Osteocyte (in vitro differentiated cells): ENCODE data around the gene ATP13A1. TPM values are rescaled to one million over a fixed set of nuclear protein-coding genes. Genes with fewer than 3 reads are reported as not detected.

Experiments
- DNase-seq: peaks from one replicate; pipeline ENCODE4 v3.0.0; 2021; ENCODE audit warnings: mixed read lengths; ENCODE audit not compliant: unreplicated experiment; ENCODE audit errors: extremely low spot score
- H3K27ac Mint-ChIP-seq: one replicate; pipeline ENCODE4 v1.8.0; 2021; ENCODE audit warnings: mild to moderate bottlenecking, mixed read lengths; ENCODE audit not compliant: unreplicated experiment
- H3K27me3 Mint-ChIP-seq: one replicate; pipeline ENCODE4 v1.8.0; 2021; ENCODE audit warnings: mixed read lengths; ENCODE audit not compliant: unreplicated experiment
- H3K36me3 Mint-ChIP-seq: one replicate; pipeline ENCODE4 v1.8.0; 2021; ENCODE audit warnings: mixed read lengths; ENCODE audit not compliant: unreplicated experiment
- H3K4me1 Mint-ChIP-seq: one replicate; pipeline ENCODE4 v1.8.0; 2021; ENCODE audit warnings: mixed read lengths; ENCODE audit not compliant: unreplicated experiment
- H3K4me3 Mint-ChIP-seq: one replicate; pipeline ENCODE4 v1.8.0; 2021; ENCODE audit warnings: mild to moderate bottlenecking, moderate library complexity, mixed read lengths; ENCODE audit not compliant: unreplicated experiment
- H3K9me3 Mint-ChIP-seq: one replicate; pipeline ENCODE4 v1.8.0; 2021; ENCODE audit warnings: mixed read lengths; ENCODE audit not compliant: unreplicated experiment
- total RNA-seq: library from RNA; stranded (reverse); gene quantifications from 2 replicates; pipeline ENCODE4 v1.2.1, GENCODE V29; 2021
- TF ChIP-seq, protein P1 (sequence below): fragments of 200-600 bp; sonication (generic); IDR thresholded peaks from 2 replicates; pipeline ENCODE4 v1.5.0; 2021; ENCODE audit warnings: antibody characterized with exemption, mild to moderate bottlenecking, moderate library complexity

The ATP13A1 gene
- total RNA-seq, 1 donor from 2014 or later = 67.2 TPM

DNA sequence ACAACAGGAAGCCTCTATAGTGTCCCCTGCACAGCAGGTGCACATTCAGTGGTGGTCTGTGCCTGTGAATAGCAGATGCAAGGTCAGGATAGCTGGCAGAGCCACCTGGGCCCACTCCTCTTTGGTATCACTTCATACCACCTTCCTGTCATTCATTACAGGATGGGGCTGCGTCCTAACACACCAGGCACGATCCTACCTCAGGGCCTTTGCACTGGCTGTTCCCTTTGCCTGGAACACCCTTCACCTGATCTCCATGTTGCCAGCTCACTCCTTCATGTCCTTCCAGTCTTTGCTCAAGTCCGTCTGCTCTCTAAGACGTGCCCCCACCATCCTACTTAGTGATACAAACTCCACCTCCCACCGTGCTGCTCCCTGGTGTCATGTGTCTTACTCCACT lies 30.8 kb downstream of the ATP13A1 start:
- DNase-seq = no peak
- Mint-ChIP-seq H3K27ac (no peak overlapping the region), H3K27me3 (no peaks in the 10 kb centered on the region), H3K9me3 (no peaks in the 10 kb centered on the region), H3K36me3 (peaks cover 18% of the 10 kb centered on the region), H3K4me1 (peaks cover 5% of the 10 kb centered on the region), H3K4me3 (no peak overlapping the region)
- TF ChIP-seq, protein P1, sequence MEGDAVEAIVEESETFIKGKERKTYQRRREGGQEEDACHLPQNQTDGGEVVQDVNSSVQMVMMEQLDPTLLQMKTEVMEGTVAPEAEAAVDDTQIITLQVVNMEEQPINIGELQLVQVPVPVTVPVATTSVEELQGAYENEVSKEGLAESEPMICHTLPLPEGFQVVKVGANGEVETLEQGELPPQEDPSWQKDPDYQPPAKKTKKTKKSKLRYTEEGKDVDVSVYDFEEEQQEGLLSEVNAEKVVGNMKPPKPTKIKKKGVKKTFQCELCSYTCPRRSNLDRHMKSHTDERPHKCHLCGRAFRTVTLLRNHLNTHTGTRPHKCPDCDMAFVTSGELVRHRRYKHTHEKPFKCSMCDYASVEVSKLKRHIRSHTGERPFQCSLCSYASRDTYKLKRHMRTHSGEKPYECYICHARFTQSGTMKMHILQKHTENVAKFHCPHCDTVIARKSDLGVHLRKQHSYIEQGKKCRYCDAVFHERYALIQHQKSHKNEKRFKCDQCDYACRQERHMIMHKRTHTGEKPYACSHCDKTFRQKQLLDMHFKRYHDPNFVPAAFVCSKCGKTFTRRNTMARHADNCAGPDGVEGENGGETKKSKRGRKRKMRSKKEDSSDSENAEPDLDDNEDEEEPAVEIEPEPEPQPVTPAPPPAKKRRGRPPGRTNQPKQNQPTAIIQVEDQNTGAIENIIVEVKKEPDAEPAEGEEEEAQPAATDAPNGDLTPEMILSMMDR = no peak

DNA sequence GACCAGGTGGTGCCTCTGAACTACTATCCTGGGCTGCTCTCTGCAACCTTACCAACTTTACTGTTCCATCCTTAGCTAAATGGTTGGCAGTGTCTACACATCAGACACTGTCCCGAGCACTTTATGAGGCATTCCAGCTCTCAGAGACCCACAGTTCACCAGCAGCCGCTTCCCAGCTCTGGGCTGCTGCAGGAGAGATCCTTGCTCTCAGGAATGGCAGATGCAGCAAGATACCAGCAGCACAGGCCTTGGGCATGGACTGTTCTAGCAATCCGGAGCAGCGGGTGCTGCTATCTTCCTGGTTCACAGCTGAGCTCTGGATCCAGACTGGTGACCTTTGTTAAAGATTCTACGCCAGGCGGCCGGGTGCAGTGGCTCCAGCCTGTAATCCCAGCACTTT lies 32.1 kb downstream of the ATP13A1 start:
- DNase-seq = no peak
- Mint-ChIP-seq H3K4me3 (no peak overlapping the region), H3K9me3 (no peaks in the 10 kb centered on the region), H3K4me1 (peaks cover 10% of the 10 kb centered on the region), H3K27me3 (no peaks in the 10 kb centered on the region), H3K27ac (no peak overlapping the region), H3K36me3 (peaks cover 18% of the 10 kb centered on the region)
- TF ChIP-seq, protein P1 = no peak

DNA sequence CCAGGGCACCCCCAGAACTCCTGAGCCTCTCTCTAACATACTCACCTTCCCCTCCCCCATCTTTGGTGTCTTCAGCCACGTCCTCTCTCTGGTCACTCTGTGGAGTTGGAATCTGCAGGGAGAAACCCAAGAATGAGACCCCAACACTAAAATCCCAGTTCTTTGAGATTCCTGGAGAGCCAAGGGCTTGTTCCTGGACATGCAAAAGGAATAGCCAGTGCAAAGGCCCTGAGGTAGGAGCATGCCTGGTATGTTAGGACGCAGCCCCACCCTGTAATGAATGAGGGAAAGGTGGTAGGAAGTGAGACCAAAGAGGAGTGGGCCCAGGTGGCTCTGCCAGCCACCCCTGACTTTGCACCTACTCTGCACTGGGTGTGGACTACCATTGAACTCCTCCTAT lies 33.0 kb downstream of the ATP13A1 start:
- no peaks in the 10 kb centered on the region for H3K27me3 Mint-ChIP-seq
- H3K4me3 Mint-ChIP-seq = no peak overlapping the region
- H3K4me1 Mint-ChIP-seq = peaks cover 10% of the 10 kb centered on the region
- no peak for DNase-seq
- H3K27ac Mint-ChIP-seq = no peak overlapping the region
- H3K9me3 Mint-ChIP-seq = no peaks in the 10 kb centered on the region
- TF ChIP-seq, protein P1 = no peak
- H3K36me3 Mint-ChIP-seq = peaks cover 15% of the 10 kb centered on the region

DNA sequence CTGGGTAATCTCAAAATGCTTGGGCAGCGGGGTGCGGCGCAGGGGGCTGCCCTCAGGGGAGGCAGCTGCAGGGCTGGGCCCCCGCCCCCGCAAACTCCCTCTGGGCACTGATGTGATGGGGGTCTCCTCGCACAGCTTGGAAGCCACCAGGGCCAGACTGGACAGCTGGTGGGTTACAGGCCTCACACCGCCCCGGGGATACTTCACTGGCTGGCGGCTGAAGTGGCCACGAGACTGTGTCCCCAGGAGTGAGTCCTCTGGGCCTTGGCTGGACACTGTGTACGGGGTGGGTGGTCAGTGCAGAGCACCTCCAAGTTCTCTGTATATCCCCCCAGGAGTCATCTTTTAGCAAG lies 33.4 kb downstream of the ATP13A1 start:
- Mint-ChIP-seq H3K27ac (no peak overlapping the region), H3K27me3 (no peaks in the 10 kb centered on the region), H3K4me3 (no peak overlapping the region), H3K4me1 (peaks cover 10% of the 10 kb centered on the region), H3K36me3 (peaks cover 15% of the 10 kb centered on the region), H3K9me3 (no peaks in the 10 kb centered on the region)
- DNase-seq = no peak
- TF ChIP-seq, protein P1 = no peak

DNA sequence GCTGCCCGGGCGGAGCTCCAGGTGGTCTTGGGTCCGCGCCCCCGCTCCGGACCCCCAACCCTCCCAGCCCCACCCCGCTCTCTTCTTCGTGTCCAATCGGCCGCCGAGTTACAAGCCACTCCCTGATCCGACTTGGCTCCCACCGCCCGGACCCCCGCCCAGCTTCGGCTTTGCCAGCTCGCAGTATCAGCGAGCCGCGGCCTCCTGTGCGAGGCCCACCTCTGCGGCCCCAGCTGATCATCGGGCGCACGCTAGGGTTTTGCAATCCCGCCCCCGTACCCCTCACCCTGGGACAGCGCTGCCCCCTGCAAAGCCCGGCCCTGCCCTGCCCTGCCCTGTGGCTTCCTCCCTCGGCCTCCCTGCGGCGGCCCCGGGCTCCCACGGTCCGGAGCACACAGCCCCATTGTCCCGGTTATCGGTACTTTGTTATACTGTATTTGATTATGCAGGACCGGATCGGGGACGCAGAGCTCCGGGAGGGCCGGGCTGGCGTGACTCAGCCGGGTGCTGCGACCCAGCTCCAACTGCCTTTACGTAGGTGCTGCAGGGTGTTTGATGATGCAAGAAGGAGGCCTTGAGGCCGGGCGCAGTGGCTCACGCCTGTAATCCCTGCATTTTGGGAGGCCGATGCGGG lies 34.9 kb downstream of the ATP13A1 start:
- Mint-ChIP-seq H3K4me1 (peaks cover 10% of the 10 kb centered on the region), H3K27ac (peak overlapping the region; percentile 18), H3K9me3 (no peaks in the 10 kb centered on the region), H3K4me3 (peak overlapping the region; percentile 74), H3K36me3 (peaks cover 7% of the 10 kb centered on the region), H3K27me3 (no peaks in the 10 kb centered on the region)
- DNase-seq = no peak
- TF ChIP-seq, protein P1 = no peak
